PFSK-1 (cell line): ENCODE data around the gene KLHDC7B.

ENCODE experiments used
- FOXP2 ChIP-seq: optimal IDR thresholded peaks from 2 replicates; pipeline ENCODE3; 2011; ENCODE audit warnings: borderline replicate concordance, control low read depth, inconsistent platforms; ENCODE audit not compliant: insufficient read depth; ENCODE audit errors: extremely low read length, extremely low read depth
- POLR2AphosphoS5 ChIP-seq: IDR thresholded peaks from 2 replicates; pipeline ENCODE4 v1.6.1; 2012; ENCODE audit warnings: low read depth, mild to moderate bottlenecking, control low read depth, low read length, moderate library complexity
- REST ChIP-seq, 2 experiments: IDR thresholded peaks; 2 replicates each; pipeline versions ENCODE4 v1.6.1 to v1.8.0; 2011 to 2012; ENCODE audit warnings: low read depth in 2 of 2, low read length in 2 of 2, control low read depth in 1 of 2, inconsistent platforms in 1 of 2, mild to moderate bottlenecking in 1 of 2, moderate library complexity in 1 of 2; ENCODE audit not compliant: insufficient read depth in 1 of 2
- SIN3A ChIP-seq: IDR thresholded peaks from 2 replicates; pipeline ENCODE4 v1.6.1; 2012; ENCODE audit warnings: mild to moderate bottlenecking, low read length, moderate library complexity, borderline replicate concordance; ENCODE audit not compliant: insufficient read depth
- TAF1 ChIP-seq: IDR thresholded peaks from 2 replicates; pipeline ENCODE4 v1.6.1; 2012; ENCODE audit warnings: low read length, control low read depth, borderline replicate concordance; ENCODE audit not compliant: insufficient read depth

KLHDC7B gene

GRCh38 chr22:50521710-50522109 is 24.0 kb upstream of the KLHDC7B start:
- no peak for TF ChIP-seq TAF1
- TF ChIP-seq POLR2AphosphoS5 = no peak
- no peak for TF ChIP-seq SIN3A
- TF ChIP-seq REST (IDR thresholded peaks at IDR 0.05; ENCODE audit: insufficient read depth in 1 of 2, low read depth in 2 of 2, low read length in 2 of 2) = no peak
- no peak for TF ChIP-seq FOXP2

- no peak for TF ChIP-seq TAF1
- TF ChIP-seq SIN3A = no peak
- no peak for TF ChIP-seq FOXP2
- no peak for TF ChIP-seq POLR2AphosphoS5
- no peak for TF ChIP-seq REST (IDR thresholded peaks at IDR 0.05; ENCODE audit: insufficient read depth in 1 of 2, low read depth in 2 of 2, low read length in 2 of 2)
These were observed 23.4 kb upstream of the KLHDC7B start for GRCh38 chr22:50522208-50522805.

- TF ChIP-seq TAF1 (no peak), POLR2AphosphoS5 (no peak), REST (IDR thresholded peaks at IDR 0.05; ENCODE audit: insufficient read depth in 1 of 2, low read depth in 2 of 2, low read length in 2 of 2) (no peak), FOXP2 (no peak), SIN3A (no peak)
These were observed 22.8 kb upstream of the KLHDC7B start for GRCh38 chr22:50522806-50523438.

- TF ChIP-seq POLR2AphosphoS5 (no peak), REST (IDR thresholded peaks at IDR 0.05; ENCODE audit: insufficient read depth in 1 of 2, low read depth in 2 of 2, low read length in 2 of 2) (no peak), SIN3A (no peak), TAF1 (no peak), FOXP2 (no peak)
These were observed 22.3 kb upstream of the KLHDC7B start for GRCh38 chr22:50523458-50523805.
